Caki2 (cell line): ENCODE data around the gene ABHD5. TPM values are rescaled to one million over a fixed set of nuclear protein-coding genes. Genes with fewer than 3 reads are reported as not detected.
A peak's percentile ranks its signal among the peaks of the same experiment; 100 is the strongest.

Experiments
- DNase-seq: peaks from one replicate; pipeline ENCODE4 v3.0.0-alpha.2; 2015; ENCODE audit warnings: low read depth
- in situ Hi-C: cut with HindIII; loops from 2 replicates; pipeline ENCODE4 v1.10.0; 2016; ENCODE audit warnings: low sequenced_read_pairs, low pct_unique_long_range_greater_than_20kb, mixed read lengths
- total RNA-seq: library from RNA; depleted of rRNA; stranded (reverse); fragments of >200 nt; shearing (Covaris generic); gene quantifications from 2 replicates; pipeline ENCODE4 v1.2.3, GENCODE V29; 2014; ENCODE audit warnings: low replicate concordance

The ABHD5 gene
- total RNA-seq, 1 experiment from 2014 or later, result 27.6 TPM

GRCh38 chr3:43736558-43737440 lies 46.1 kb downstream of the ABHD5 start:
- in situ Hi-C loops, result no loop called here
- DNase-seq, result no peak

- in situ Hi-C loops, result no loop called here
Observed at GRCh38 chr3:43738305-43738704, 47.6 kb downstream of the ABHD5 start.

GRCh38 chr3:43742920-43743319 lies 52.2 kb downstream of the ABHD5 start:
- no peak for DNase-seq

More at GRCh38 chr3:43738305-43738704, 47.6 kb downstream of the ABHD5 start:
- no peak for DNase-seq

GRCh38 chr3:43747641-43748040 lies 56.9 kb downstream of the ABHD5 start:
- no peak for DNase-seq
- in situ Hi-C loops, result no loop called here

More at GRCh38 chr3:43742920-43743319, 52.2 kb downstream of the ABHD5 start:
- in situ Hi-C loops, result no loop called here

- in situ Hi-C loops, result no loop called here
- DNase-seq, result peak; percentile 49
Observed at GRCh38 chr3:43748179-43748578, 57.4 kb downstream of the ABHD5 start.

GRCh38 chr3:43748645-43749044 lies 57.9 kb downstream of the ABHD5 start:
- DNase-seq, result no peak
- in situ Hi-C loops, result no loop called here

GRCh38 chr3:43752905-43753304 lies 62.2 kb downstream of the ABHD5 start:
- DNase-seq, result peak; percentile 33
- in situ Hi-C loops, result no loop called here

GRCh38 chr3:43753741-43754715 lies 63.3 kb downstream of the ABHD5 start:
- in situ Hi-C loops, result no loop called here
- peak; percentile 43 for DNase-seq

GRCh38 chr3:43755516-43756200 lies 64.9 kb downstream of the ABHD5 start:
- in situ Hi-C loops, result no loop called here
- DNase-seq, result no peak

GRCh38 chr3:43757666-43758321 lies 67.1 kb downstream of the ABHD5 start:
- in situ Hi-C loops, result no loop called here
- no peak for DNase-seq

GRCh38 chr3:43758592-43759225 lies 68.0 kb downstream of the ABHD5 start:
- no peak for DNase-seq
- in situ Hi-C loops, result no loop called here

- in situ Hi-C loops, result no loop called here
- peak; percentile 87 for DNase-seq
Observed at GRCh38 chr3:43759297-43759782, 68.6 kb downstream of the ABHD5 start.

- in situ Hi-C loops, result no loop called here
Observed at GRCh38 chr3:43759938-43760337, 69.2 kb downstream of the ABHD5 start.

GRCh38 chr3:43760938-43761337 lies 70.2 kb downstream of the ABHD5 start:
- no peak for DNase-seq
- in situ Hi-C loops, result no loop called here

More at GRCh38 chr3:43759938-43760337, 69.2 kb downstream of the ABHD5 start:
- DNase-seq, result no peak

- no peak for DNase-seq
- in situ Hi-C loops, result no loop called here
Observed at GRCh38 chr3:43762451-43762850, 71.7 kb downstream of the ABHD5 start.

GRCh38 chr3:43764056-43764455 lies 73.3 kb downstream of the ABHD5 start:
- no peak for DNase-seq
- in situ Hi-C loops, result no loop called here

- in situ Hi-C loops, result no loop called here
- no peak for DNase-seq
Observed at GRCh38 chr3:43764471-43764870, 73.7 kb downstream of the ABHD5 start.
